Heart right ventricle (tissue), 16 donors: Measurements from ENCODE around the gene PROK2. TPM values are rescaled to one million over a fixed set of nuclear protein-coding genes. Genes with fewer than 3 reads are reported as not detected.

Experiments used
- ATAC-seq, 8 donors: fragments of 200-7000 bp; cut with Tn5 transposase; one replicate each; pipeline ENCODE4 v1.9.1; 2020; ENCODE audit warnings: mild to moderate bottlenecking in 8 of 8, moderate library complexity in 8 of 8, moderate number of reproducible peaks in 1 of 8
- DNase-seq, 2 donors: peaks; one replicate each; pipeline ENCODE4 v3.0.0-alpha.2; 2020
- H3K27ac ChIP-seq, 10 donors: fragments of 200-600 bp; sonication (generic) in 2 of 10; one replicate each; pipeline versions ENCODE4 v1.5.0 to v1.8.0; 2020 to 2022; ENCODE audit warnings: mild to moderate bottlenecking in 3 of 10
- H3K27me3 ChIP-seq, 7 donors: fragments of 200-600 bp; one replicate each; pipeline ENCODE4 v1.8.0; 2021 to 2022; ENCODE audit warnings: mild to moderate bottlenecking in 2 of 7
- H3K36me3 ChIP-seq, 9 donors: fragments of 200-600 bp; sonication (generic) in 1 of 9; one replicate each; pipeline versions ENCODE4 v1.5.0 to v1.8.0; 2020 to 2022; ENCODE audit warnings: mild to moderate bottlenecking in 2 of 9
- H3K4me1 ChIP-seq, 9 donors: fragments of 200-600 bp; sonication (generic) in 1 of 9; one replicate each; pipeline versions ENCODE4 v1.5.0 to v1.8.0; 2020 to 2022; ENCODE audit warnings: mild to moderate bottlenecking in 4 of 9
- H3K4me3 ChIP-seq, 10 donors: fragments of 200-600 bp; sonication (generic) in 2 of 10; one replicate each; pipeline versions ENCODE4 v1.5.0 to v1.8.0; 2020 to 2022; ENCODE audit warnings: mild to moderate bottlenecking in 7 of 10, moderate library complexity in 2 of 10
- H3K9me3 ChIP-seq, 11 donors: fragments of 200-600 bp in 10 of 11; sonication (generic) in 2 of 11; one replicate each; pipeline versions ENCODE4 v1.5.0 to v1.8.0; 2013 to 2022; ENCODE audit warnings: mild to moderate bottlenecking in 2 of 11, control low read depth in 1 of 11, moderate library complexity in 1 of 11
- WGBS, 2 donors: extraction: QIAGEN DNeasy Blood & Tissue Kit; methylation state at CpG; one replicate each; pipeline ENCODE4 v1.1.7; 2013; ENCODE audit warnings: inconsistent platforms in 1 of 2; 5-methylcytosine and 5-hydroxymethylcytosine counted together
- intact Hi-C, 10 donors: fragments of 100-400 bp; cut with DNase I; formaldehyde crosslinking; loops; one replicate each; pipeline versions ENCODE4 v1.11.1 to v1.14.2; 2022
- polyA plus RNA-seq, 2 donors: library from polyadenylated mRNA; stranded (reverse); fragments of 200-250 nt; gene quantifications; one replicate each; pipeline ENCODE4 v1.2.3, GENCODE V29; 2013
- total RNA-seq, 10 donors: library from RNA; stranded (reverse); fragmentation: NEBNext Ultra II Directional in 3 of 10; extraction: Animal tissue kit (Norgen Biotek cat#: 25700) in 3 of 10; gene quantifications; one replicate each; pipeline versions ENCODE4 v1.2.1 to v1.2.4, GENCODE V29; 2021 to 2023
- TF ChIP-seq, protein P1 (sequence below), 9 donors: fragments of 200-600 bp; sonication (generic) in 2 of 9; IDR thresholded peaks; one replicate each; pipeline versions ENCODE4 v1.5.0 to v1.8.0; 2021 to 2022; ENCODE audit warnings: antibody characterized with exemption in 9 of 9, mild to moderate bottlenecking in 5 of 9, moderate library complexity in 1 of 9
- donor health status: Arrhythmogenic right ventricular cardiomyopathy.
- donor health status: ischemic (EF 13 %, LVEDD 7.1; RV severe dilation, severe dysfunction).
- donor health status: healthy with polysubstance abuse.
- donor health status: DM: no; HTN: yes; CAD: no.
- donor health status: DM: no; HTN: no; CAD: no.
- donor health status: ischemic (EF 25% LVEDD 6.9; RV normal size, moderate dysfunction).
- donor health status: ischemic (EF 25% LVEDD 5.7; RV mildly dilated, moderate dysfunction).
- donor health status: healthy.
- donor health status: DM: yes; HTN: yes; CAD: no.
- donor health status: Ischemic cardiomyopathy.
- donor health status: ischemic (EF 35%, LVEDD 5.7; RV mildly dilated, moderate dysfunction).
- donor health status: nonischemic (EF 11% LVEDD 7.7; RV severe dilation, severe dysfunction).
- donor health status: DM: yes; HTN: yes; CAD: no.
- donor health status: PGD.
- donor health status: ischemic (EF 29% LVEDD 5.4; RV normal size, mild dysfunction).
- donor health status: nonischemic (EF 23%, LVEDD 6.1; RV moderate dilation, normal function).

PROK2 gene
- total and polyA plus RNA-seq, 12 donors = 0.09 to 0.67 (median 0.43) TPM; not detected in 4

DNA sequence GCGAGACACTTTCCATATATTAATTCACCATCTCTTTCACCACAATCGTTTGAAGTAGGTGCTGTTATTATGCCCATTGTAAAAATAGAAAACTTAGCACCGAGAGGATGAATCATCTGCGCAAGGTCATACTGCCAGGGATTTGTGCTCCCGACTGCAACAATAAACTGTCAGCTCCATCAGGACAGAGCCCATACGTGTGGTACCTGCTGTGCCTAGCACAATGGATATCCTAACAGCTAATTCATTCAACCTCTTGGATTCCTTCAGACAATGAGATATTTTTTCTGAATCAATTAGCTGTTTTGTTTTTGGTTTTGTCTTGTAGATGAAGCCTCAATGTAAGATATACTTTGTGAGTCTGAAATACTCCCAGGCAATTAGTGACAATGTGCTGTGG lies 32.3 kb upstream of the PROK2 start:
- H3K4me3 ChIP-seq = no peak overlapping the region
- intact Hi-C loops = no loop called here
- WGBS, 2 donors = 62 to 79% methylated on average over 6 of the region's 6 CpGs
- peaks cover 0 to 12% (median 0%) of the 10 kb centered on the region in 7 donors for H3K27me3 ChIP-seq
- no peaks in the 10 kb centered on the region for H3K36me3 ChIP-seq
- no peaks in the 10 kb centered on the region for H3K9me3 ChIP-seq
- no peak for DNase-seq
- no peak overlapping the region for H3K27ac ChIP-seq
- TF ChIP-seq, protein P1, sequence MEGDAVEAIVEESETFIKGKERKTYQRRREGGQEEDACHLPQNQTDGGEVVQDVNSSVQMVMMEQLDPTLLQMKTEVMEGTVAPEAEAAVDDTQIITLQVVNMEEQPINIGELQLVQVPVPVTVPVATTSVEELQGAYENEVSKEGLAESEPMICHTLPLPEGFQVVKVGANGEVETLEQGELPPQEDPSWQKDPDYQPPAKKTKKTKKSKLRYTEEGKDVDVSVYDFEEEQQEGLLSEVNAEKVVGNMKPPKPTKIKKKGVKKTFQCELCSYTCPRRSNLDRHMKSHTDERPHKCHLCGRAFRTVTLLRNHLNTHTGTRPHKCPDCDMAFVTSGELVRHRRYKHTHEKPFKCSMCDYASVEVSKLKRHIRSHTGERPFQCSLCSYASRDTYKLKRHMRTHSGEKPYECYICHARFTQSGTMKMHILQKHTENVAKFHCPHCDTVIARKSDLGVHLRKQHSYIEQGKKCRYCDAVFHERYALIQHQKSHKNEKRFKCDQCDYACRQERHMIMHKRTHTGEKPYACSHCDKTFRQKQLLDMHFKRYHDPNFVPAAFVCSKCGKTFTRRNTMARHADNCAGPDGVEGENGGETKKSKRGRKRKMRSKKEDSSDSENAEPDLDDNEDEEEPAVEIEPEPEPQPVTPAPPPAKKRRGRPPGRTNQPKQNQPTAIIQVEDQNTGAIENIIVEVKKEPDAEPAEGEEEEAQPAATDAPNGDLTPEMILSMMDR (IDR thresholded peaks at IDR 0.05) = no peak
- peak in 4 of 8 donors; percentile 41 to 67 (median 61) for ATAC-seq
- H3K4me1 ChIP-seq = peaks cover 0 to 11% (median 0%) of the 10 kb centered on the region in 9 donors

DNA sequence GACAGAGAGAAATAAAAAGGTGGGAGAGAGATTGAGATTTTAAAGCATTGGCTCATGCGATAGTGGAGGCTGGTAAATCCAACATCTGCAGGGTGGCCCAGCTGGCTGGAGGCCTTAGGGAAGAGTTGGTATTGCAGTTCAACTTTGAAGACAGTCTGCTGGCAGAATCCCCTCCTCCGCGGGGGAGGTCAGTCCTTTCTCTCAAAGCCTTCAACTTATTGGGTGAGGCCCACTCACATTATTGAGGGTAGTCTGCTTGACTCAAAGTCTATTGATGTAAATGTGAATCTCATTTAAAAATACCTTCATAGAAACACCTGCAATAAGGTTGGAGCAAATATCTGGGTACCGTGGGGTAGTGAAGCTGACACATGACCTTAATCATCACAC lies 31.8 kb upstream of the PROK2 start:
- DNase-seq (no peak), ATAC-seq (no peak)
- Histone ChIP-seq H3K9me3 (no peaks in the 10 kb centered on the region), H3K4me1 (peaks cover 0 to 11% (median 0%) of the 10 kb centered on the region in 9 donors), H3K27ac (no peak overlapping the region), H3K4me3 (no peak overlapping the region), H3K36me3 (no peaks in the 10 kb centered on the region), H3K27me3 (peaks cover 0 to 12% (median 0%) of the 10 kb centered on the region in 7 donors)
- WGBS, 2 donors = 91% methylated on average over 4 of the region's 4 CpGs
- TF ChIP-seq, protein P1 (IDR thresholded peaks at IDR 0.05) = no peak
- intact Hi-C loops = no loop called here

DNA sequence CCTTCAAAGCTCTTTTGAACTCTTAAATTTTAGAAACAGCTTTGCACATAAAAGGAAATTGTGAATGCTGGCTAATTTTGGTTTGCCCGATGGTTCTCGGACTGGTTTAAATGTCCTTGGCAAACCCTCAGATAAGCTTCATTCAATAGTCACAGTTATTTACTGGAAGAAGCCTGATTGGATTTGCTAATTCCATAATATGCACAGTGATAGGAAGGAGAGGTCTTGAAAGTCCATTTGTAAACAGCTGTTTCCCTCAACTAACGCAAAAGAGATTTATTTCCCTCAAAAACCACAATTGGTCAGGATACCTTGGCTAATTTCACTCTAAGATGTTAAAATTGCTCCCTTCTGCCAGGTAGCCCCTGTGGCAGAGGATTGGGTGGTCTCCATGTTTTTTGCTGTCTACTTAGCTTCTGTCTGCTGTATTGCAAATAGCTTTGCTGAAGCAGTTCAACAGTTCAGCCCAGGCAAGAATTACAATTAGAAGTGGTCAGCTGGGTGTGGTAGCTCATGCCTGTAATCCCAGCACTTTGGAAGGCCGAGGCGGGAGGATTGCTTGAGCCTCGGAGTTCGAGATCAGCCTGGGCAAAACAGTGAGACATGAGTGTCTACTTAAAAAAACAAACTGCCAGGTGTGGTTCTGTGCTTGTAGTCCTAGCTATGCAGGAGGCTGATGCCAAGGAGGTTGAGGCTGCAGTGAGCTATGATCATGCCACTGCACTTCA lies 30.6 kb upstream of the PROK2 start:
- 83% methylated on average over 7 of the region's 7 CpGs for WGBS, 2 donors
- TF ChIP-seq, protein P1 (IDR thresholded peaks at IDR 0.05) = no peak

DNA sequence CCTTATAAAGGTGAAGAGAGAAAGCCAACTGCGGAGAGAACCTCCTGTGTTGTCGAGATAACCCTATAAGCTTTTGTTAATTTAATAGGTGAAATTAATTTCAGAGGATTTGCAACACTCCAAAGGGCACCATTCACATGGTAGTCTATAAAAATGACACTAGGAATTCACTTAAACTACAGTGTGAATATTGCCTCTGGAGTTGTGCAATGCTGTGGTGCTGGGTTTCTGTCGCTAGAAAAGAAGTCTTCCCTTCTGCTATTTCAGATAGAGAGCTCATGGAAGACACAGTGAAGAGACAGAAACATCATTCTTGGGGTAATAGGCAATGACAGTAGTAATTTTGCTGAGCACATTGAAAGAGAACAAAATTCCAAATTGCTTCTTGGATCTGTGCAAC lies 28.8 kb upstream of the PROK2 start:
- 87 to 90% methylated on average over 3 of the region's 3 CpGs for WGBS, 2 donors
- no peak for ATAC-seq
- intact Hi-C loops = no loop called here
- no peak overlapping the region for H3K27ac ChIP-seq
- TF ChIP-seq, protein P1 (IDR thresholded peaks at IDR 0.05) = no peak
- H3K27me3 ChIP-seq = peaks cover 0 to 5% (median 0%) of the 10 kb centered on the region in 7 donors
- H3K36me3 ChIP-seq = no peaks in the 10 kb centered on the region
- no peak for DNase-seq
- H3K9me3 ChIP-seq = no peaks in the 10 kb centered on the region
- H3K4me1 ChIP-seq = peaks cover 0 to 11% (median 0%) of the 10 kb centered on the region in 9 donors
- no peak overlapping the region for H3K4me3 ChIP-seq

More for the DNA sequence above, 30.6 kb upstream of the PROK2 start:
- intact Hi-C loops = no loop called here
- DNase-seq (no peak), ATAC-seq (no peak)
- no peak overlapping the region for H3K27ac ChIP-seq
- no peak overlapping the region for H3K4me3 ChIP-seq
- H3K9me3 ChIP-seq = no peaks in the 10 kb centered on the region
- peaks cover 0 to 11% (median 0%) of the 10 kb centered on the region in 9 donors for H3K4me1 ChIP-seq
- peaks cover 0 to 12% (median 0%) of the 10 kb centered on the region in 7 donors for H3K27me3 ChIP-seq
- H3K36me3 ChIP-seq = no peaks in the 10 kb centered on the region
